Endodermal cell (in vitro differentiated cells): ENCODE data around the gene ETFA. TPM values are rescaled to one million over a fixed set of nuclear protein-coding genes. Genes with fewer than 3 reads are reported as not detected.
"Not testable (repeated sequence)": the region's sequence is repeated elsewhere in the genome, so short reads cannot be mapped to it uniquely, and the experiment has no call there.

ENCODE experiments used
- DNase-seq: peaks from one replicate; pipeline ENCODE4 v3.0.0-alpha.2; 2017
- H3K27ac ChIP-seq: 2 replicates; pipeline ENCODE4 v1.5.1; 2013; ENCODE audit warnings: mild to moderate bottlenecking, low read depth, low read length, moderate library complexity
- H3K27me3 ChIP-seq: 2 replicates; pipeline ENCODE4 v1.6.1; 2013; ENCODE audit warnings: mild to moderate bottlenecking, low read length, moderate library complexity; ENCODE audit not compliant: insufficient read depth, control insufficient read depth, poor library complexity, severe bottlenecking
- H3K36me3 ChIP-seq: 2 replicates; pipeline ENCODE4 v1.7.0; 2013; ENCODE audit warnings: mild to moderate bottlenecking, low read length, moderate library complexity; ENCODE audit not compliant: control insufficient read depth, insufficient read depth
- H3K4me1 ChIP-seq: one replicate; pipeline ENCODE4 v1.7.0; 2013; ENCODE audit warnings: low read length; ENCODE audit not compliant: control insufficient read depth, insufficient read depth
- H3K4me3 ChIP-seq: 2 replicates; pipeline ENCODE4 v1.5.1; 2013; ENCODE audit warnings: mild to moderate bottlenecking, low read length, moderate library complexity
- H3K9ac ChIP-seq: 2 replicates; pipeline ENCODE4 v1.6.1; 2013; ENCODE audit warnings: mild to moderate bottlenecking, low read length, moderate library complexity; ENCODE audit not compliant: poor library complexity, severe bottlenecking; ENCODE audit errors: extremely low read depth
- H3K9me3 ChIP-seq: 2 replicates; pipeline ENCODE4 v1.6.1; 2013; ENCODE audit warnings: mild to moderate bottlenecking, low read length, moderate library complexity; ENCODE audit not compliant: control insufficient read depth
- H3K27ac Mint-ChIP-seq: 2 replicates; pipeline ENCODE4 v1.8.0; 2020; ENCODE audit warnings: mixed read lengths
- H3K27me3 Mint-ChIP-seq: 2 replicates; pipeline ENCODE4 v1.8.0; 2021; ENCODE audit warnings: mild to moderate bottlenecking, mixed read lengths; ENCODE audit not compliant: insufficient read depth
- H3K36me3 Mint-ChIP-seq: 2 replicates; pipeline ENCODE4 v1.8.0; 2020; ENCODE audit warnings: low read depth, mixed read lengths
- H3K4me1 Mint-ChIP-seq: 2 replicates; pipeline ENCODE4 v1.8.0; 2020; ENCODE audit warnings: mixed read lengths
- H3K4me3 Mint-ChIP-seq: 2 replicates; pipeline ENCODE4 v1.8.0; 2020; ENCODE audit warnings: mild to moderate bottlenecking, moderate library complexity, mixed read lengths
- H3K9me3 Mint-ChIP-seq: 2 replicates; pipeline ENCODE4 v1.8.0; 2020; ENCODE audit warnings: mild to moderate bottlenecking, mixed read lengths
- WGBS, 2 experiments: methylation state at CpG; one replicate each; pipeline versions ENCODE4 v1.1.5 to v1.1.7; 2013; ENCODE audit warnings: missing lambda C conversion rate in 2 of 2, mixed read lengths in 1 of 2; ENCODE audit not compliant: insufficient coverage in 1 of 2, insufficient read length in 1 of 2; 5-methylcytosine and 5-hydroxymethylcytosine counted together
- total RNA-seq, 2 donors: library from RNA; stranded (reverse); fragmentation: NEBNext Ultra II Directional in 1 of 2; extraction: Animal tissue kit (Norgen Biotek cat#: 25700) in 1 of 2; gene quantifications; 2 replicates in 1 of 2; 3 replicates in 1 of 2; pipeline ENCODE4 v1.2.1, GENCODE V29; 2021
- TF ChIP-seq, protein P1 (sequence below): fragments of 200-600 bp; sonication (generic); conservative IDR thresholded peaks from 2 replicates; pipeline ENCODE4 v1.5.0; 2021; ENCODE audit warnings: antibody characterized with exemption, mild to moderate bottlenecking

The ETFA gene
- total RNA-seq, 2 donors from 2014 or later = 142 to 157 TPM

DNA sequence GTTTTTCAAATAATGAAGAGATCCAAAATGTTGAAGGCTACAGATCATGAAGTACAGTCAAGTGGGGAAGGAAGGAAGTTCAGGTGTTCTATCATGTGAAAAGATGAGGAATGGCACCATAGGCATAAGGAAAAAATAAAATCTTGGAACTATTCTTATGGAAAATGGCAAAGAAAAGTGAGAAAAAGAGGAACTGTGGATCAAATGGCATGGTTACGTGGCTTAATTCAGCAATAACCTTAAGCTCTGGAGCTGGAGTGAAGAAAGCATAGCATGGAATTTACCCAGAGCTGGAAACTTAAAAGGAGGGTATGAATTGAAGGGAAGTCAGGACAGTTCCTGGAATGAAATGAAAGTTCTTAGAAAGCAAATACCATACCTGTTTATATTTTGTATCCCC is 14.4 kb downstream of the ETFA start:
- Mint-ChIP-seq H3K27ac (no peak overlapping the region), H3K4me3 (no peak overlapping the region), H3K27me3 (no peaks in the 10 kb centered on the region), H3K36me3 (peaks cover 20% of the 10 kb centered on the region), H3K4me1 (peaks cover 6% of the 10 kb centered on the region), H3K9me3 (peaks cover 3% of the 10 kb centered on the region)
- TF ChIP-seq, protein P1, sequence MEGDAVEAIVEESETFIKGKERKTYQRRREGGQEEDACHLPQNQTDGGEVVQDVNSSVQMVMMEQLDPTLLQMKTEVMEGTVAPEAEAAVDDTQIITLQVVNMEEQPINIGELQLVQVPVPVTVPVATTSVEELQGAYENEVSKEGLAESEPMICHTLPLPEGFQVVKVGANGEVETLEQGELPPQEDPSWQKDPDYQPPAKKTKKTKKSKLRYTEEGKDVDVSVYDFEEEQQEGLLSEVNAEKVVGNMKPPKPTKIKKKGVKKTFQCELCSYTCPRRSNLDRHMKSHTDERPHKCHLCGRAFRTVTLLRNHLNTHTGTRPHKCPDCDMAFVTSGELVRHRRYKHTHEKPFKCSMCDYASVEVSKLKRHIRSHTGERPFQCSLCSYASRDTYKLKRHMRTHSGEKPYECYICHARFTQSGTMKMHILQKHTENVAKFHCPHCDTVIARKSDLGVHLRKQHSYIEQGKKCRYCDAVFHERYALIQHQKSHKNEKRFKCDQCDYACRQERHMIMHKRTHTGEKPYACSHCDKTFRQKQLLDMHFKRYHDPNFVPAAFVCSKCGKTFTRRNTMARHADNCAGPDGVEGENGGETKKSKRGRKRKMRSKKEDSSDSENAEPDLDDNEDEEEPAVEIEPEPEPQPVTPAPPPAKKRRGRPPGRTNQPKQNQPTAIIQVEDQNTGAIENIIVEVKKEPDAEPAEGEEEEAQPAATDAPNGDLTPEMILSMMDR = no peak
- no peak for DNase-seq
- Histone ChIP-seq H3K9me3 (no peaks in the 10 kb centered on the region), H3K27ac (no peak overlapping the region), H3K4me1 (no peaks in the 10 kb centered on the region), H3K36me3 (no peaks in the 10 kb centered on the region), H3K4me3 (no peak overlapping the region), H3K9ac (no peak overlapping the region), H3K27me3 (no peaks in the 10 kb centered on the region)
- WGBS, 2 experiments = 94 to 96% methylated on average over 1 of the region's 1 CpG

DNA sequence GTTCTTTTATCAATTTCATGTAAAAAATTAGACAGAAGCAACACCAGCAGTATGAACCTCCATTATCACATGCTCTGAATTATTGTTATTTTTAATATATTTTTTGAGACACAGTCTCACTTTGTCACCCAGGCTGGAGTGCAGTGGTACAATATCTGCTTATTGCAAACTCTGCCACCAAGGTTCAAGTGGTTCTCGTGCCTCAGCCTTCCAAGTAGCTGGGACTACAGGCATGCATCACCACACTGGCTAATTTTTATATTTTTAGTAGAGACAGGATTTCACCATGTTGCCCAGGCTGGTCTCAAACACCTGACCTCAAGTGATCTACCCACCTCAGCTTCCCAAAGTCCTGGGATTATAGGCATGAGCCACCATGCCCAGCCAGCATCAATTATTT is 16.8 kb downstream of the ETFA start:
- not testable (repeated sequence) for H3K4me1 Mint-ChIP-seq, H3K4me1 ChIP-seq, H3K9me3 Mint-ChIP-seq, H3K27ac ChIP-seq, H3K4me3 ChIP-seq, H3K27ac Mint-ChIP-seq, H3K9ac ChIP-seq, H3K9me3 ChIP-seq, H3K27me3 ChIP-seq, H3K27me3 Mint-ChIP-seq, DNase-seq, H3K4me3 Mint-ChIP-seq
- WGBS, 2 experiments = 94 to 100% methylated on average over 1 of the region's 1 CpG
- peaks cover 14% of the 10 kb centered on the region for H3K36me3 ChIP-seq
- peaks cover 39% of the 10 kb centered on the region for H3K36me3 Mint-ChIP-seq

DNA sequence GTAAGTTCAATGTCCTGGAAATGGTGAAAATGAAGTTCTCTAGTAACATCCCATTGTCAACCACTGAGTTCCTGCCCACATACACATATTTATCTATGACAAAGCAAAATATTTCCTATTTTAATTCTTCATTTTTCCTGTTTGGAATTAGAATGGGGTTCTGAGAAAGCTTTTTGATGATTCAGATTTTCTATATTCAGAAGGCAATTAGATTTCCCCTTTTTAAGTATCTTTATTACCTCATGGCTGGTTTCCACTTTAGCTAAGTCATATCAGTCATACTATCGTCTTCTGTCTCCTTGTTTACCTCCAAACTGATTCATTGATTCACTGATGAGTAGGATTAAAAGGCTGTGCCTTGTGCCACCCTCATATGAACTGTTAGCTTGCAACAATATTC is 17.9 kb downstream of the ETFA start:
- no peak overlapping the region for H3K27ac ChIP-seq
- DNase-seq = no peak
- peaks cover 14% of the 10 kb centered on the region for H3K36me3 ChIP-seq
- WGBS, 2 experiments = 100% methylated on average over 1 of the region's 1 CpG; no CpG with 5 or more reads in 1 of the 2 experiments
- peaks cover 6% of the 10 kb centered on the region for H3K9me3 Mint-ChIP-seq
- H3K36me3 Mint-ChIP-seq = peaks cover 39% of the 10 kb centered on the region
- H3K27ac Mint-ChIP-seq = no peak overlapping the region
- H3K27me3 ChIP-seq = no peaks in the 10 kb centered on the region
- H3K9me3 ChIP-seq = no peaks in the 10 kb centered on the region
- H3K27me3 Mint-ChIP-seq = no peaks in the 10 kb centered on the region
- H3K4me1 Mint-ChIP-seq = peaks cover 6% of the 10 kb centered on the region
- TF ChIP-seq, protein P1 = no peak
- H3K4me1 ChIP-seq = no peaks in the 10 kb centered on the region
- H3K4me3 Mint-ChIP-seq = no peak overlapping the region
- no peak overlapping the region for H3K4me3 ChIP-seq
- no peak overlapping the region for H3K9ac ChIP-seq

DNA sequence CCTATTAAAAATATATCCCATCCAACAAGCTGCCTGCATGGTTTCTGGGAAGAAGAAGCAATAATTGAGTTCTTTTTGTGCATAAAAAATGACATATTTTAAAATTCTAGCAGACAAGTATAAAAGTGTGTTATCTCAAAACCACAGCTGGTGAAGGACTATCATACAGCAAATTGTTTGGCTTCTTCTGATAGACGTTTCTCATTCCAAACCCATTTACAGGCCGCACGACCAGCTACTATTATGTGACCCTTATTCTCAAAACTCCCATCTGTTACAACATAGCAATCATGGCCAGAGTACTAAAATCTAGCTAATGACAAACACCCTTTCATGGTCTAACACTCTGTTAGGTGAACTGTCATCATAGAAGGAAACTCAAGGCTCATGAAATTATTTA is 21.7 kb downstream of the ETFA start:
- Mint-ChIP-seq H3K27me3 (no peaks in the 10 kb centered on the region), H3K4me1 (no peaks in the 10 kb centered on the region), H3K27ac (no peak overlapping the region), H3K9me3 (peaks cover 6% of the 10 kb centered on the region), H3K4me3 (no peak overlapping the region), H3K36me3 (peaks cover 53% of the 10 kb centered on the region)
- no peak for DNase-seq
- TF ChIP-seq, protein P1 = no peak
- Histone ChIP-seq H3K36me3 (peaks cover 48% of the 10 kb centered on the region), H3K4me3 (no peak overlapping the region), H3K27ac (no peak overlapping the region), H3K9me3 (no peaks in the 10 kb centered on the region), H3K9ac (no peak overlapping the region), H3K27me3 (no peaks in the 10 kb centered on the region), H3K4me1 (no peaks in the 10 kb centered on the region)
- 89 to 93% methylated on average over 3 of the region's 3 CpGs for WGBS, 2 experiments
